ENCODE results near the gene DUSP7.
A peak's percentile ranks its signal among the peaks of the same experiment; 100 is the strongest.

DUSP7 gene

DNA sequence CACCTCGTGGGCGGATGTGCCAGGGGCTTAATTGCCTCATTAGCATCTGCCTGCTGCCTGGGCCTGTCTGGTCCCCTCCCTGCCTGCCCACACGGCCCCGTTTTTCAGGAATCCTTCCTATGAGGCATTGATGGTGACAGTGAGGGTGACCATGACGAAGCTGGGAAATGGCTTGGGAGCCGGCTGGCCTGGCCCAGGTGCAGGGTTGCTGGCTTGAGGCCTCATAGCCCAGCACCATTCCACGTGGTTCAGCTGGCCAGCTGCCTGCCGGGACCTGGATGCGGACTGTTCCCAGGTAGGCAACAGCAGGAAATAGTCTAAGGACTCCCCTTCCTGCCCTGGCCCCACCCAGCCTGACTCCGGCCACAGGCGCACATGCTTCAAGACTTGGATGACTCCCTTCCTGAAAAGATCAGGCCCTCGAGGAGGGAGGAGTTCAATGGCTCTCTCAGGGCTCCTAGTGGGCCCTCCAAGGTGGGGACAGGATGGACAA, 8.9 kb upstream of the DUSP7 start:
- no peak for DNase-seq

DNA sequence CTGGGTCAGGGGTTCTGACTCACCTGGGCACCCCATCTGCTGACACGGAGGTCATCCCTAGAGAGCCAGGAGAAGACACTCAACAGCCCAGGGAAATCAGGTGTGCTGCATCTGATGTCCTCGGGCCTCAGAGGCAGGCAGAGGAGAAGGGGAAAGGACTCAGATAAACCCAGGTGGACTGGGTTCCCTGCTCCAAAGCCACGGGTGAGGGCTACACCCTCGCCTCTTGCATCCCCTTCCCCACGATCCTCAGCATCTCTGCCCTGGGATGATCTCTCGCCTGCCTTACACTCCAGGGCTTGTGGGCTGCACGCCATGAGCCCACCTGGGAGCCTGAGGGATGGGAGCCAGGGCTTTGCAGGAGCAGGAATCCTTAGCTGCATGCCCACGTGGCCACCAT, 8.2 kb upstream of the DUSP7 start:
- DNase-seq, result no peak

DNA sequence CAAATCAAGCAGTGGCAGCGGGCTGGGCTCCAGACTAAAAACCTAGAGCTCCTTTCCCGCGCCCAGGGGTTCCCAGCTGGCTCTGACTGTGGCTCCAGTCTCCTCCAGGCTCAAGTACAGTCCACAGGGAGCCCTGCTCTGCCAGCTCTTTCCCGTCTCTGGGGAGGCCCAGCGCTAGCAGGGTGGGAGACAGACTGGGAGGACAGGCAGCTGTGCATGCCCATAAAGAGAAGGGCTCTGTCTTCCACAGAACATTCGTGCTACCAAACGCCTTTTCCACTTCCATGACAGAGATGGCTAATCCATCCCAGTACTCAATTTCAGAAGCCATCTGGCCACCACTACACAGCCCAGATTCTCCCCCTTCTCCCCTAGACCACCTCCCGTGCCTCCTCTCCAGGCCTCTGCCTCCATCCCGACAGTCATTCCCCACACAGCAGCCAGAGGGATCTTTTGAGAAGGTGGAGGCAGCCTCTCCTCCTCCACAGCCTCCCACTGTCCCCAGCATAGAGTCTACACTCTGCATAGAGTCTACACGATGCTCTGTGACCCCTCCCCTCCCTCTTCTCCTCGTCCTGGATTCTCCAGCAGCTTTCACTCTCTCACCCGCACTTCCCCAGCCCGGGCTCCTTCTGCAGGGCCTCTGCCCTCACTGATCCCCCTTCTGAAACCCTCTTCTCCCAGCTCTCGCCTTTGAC, 6.8 kb upstream of the DUSP7 start:
- no peak for DNase-seq

DNA sequence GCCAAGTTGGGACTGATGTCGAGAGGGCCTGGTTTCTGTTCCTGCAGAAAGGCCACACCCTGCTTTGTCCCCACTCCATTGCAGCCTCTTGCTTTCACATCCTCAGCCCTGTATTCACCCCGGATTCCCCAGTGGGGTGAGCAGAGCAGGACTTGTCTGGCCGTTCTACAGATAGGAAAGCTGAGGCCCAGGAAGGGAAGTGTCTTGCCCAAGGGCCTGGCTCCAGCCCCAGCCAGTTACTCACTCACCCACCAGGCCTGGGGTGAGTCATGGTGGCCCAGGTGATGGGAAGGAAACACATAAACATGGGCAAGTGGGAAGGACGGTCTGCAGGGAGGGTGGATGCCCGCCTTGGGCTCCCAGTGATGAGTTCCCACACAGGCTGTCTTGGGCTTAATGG, 6.1 kb upstream of the DUSP7 start:
- no peak for DNase-seq

DNA sequence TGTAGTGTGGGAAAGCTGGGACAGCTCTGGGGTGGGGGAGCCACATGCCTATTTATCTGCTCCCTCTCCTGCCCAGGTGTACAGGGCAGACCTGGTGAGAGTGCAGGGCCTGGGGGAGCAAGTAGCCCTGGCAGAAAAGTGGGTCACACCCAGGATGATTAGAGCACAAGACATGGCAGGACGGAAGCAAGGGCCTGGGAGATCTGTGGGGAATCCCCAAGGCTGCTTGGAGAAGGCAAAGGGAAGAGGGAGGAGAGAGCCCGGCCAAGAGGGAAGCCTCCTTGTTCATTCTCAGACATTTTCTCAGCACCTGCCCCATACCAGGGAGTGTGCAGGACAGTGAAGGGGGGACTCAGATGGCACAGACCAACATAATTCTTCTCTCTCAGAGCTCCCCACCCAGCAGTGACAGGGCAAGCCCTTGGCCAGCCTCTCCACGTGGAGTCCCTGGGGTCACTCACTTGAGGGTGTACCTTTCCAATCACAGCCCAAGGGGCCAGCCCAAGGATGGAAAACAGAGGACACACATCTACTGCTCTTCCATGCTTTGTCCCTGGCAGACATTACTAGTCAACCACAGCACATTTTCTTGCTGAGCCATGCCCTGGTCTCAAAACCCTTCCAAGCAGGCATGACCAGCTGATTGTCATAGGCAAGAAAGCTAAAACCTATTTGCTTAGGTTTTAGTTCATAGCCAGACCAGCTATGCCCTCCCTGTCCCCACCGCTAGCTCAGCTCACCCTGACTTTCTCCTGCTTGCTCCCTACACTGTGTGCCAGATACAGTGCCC, 4.9 kb upstream of the DUSP7 start:
- no peak for DNase-seq

DNA sequence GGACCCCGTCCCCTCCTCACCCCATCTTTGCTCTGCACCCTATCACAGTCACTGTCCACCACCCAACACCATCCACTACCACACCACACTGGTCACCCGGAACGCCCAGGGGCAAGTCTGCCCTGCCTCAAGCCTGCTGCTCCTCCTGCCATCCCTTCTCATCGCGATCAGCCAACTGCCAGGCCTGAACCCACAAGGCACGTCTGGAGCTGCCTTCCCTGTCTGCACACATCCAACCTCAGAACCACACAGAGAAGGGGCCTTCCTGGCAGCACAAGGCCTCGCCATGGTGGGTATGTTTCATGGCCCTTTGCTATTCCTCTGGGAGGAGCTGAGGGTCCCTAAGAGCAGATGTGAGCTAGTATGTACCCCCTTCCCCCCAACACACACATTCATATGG, 3.4 kb upstream of the DUSP7 start:
- no peak for DNase-seq

DNA sequence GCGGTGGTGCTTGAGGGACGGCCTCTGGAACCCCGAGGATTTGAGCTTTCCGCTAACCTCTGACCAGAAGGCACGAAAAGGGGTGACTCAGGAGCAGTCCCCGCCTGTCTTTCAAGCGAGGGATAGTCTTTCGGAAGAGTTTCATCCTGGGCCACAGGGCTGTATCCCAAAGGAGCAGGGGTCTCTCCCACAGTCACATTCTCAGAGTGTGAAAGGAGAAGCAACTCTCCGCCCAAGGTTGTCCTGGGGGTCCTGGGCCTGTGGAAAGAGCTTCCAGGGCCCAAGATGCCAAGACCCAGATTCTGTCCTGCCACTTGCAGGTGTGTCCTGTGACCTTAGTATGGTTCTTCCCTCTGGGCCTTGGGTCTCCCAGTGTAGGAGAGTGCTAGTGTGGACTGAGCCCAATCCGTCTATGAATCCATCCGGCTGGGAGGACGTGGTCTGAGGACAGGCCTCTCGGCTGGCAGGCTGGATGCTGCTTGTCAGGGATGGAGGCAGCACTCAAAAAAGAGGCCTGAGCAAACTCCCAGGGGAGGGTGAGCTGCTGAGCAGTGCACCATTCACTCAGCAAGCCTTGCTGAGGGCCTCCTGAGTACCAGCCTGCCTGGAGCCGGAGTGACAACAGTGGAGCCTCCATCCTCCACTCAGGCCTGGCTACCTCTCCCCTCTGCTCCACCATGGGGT, 1.6 kb upstream of the DUSP7 start:
- no peak for DNase-seq

DNA sequence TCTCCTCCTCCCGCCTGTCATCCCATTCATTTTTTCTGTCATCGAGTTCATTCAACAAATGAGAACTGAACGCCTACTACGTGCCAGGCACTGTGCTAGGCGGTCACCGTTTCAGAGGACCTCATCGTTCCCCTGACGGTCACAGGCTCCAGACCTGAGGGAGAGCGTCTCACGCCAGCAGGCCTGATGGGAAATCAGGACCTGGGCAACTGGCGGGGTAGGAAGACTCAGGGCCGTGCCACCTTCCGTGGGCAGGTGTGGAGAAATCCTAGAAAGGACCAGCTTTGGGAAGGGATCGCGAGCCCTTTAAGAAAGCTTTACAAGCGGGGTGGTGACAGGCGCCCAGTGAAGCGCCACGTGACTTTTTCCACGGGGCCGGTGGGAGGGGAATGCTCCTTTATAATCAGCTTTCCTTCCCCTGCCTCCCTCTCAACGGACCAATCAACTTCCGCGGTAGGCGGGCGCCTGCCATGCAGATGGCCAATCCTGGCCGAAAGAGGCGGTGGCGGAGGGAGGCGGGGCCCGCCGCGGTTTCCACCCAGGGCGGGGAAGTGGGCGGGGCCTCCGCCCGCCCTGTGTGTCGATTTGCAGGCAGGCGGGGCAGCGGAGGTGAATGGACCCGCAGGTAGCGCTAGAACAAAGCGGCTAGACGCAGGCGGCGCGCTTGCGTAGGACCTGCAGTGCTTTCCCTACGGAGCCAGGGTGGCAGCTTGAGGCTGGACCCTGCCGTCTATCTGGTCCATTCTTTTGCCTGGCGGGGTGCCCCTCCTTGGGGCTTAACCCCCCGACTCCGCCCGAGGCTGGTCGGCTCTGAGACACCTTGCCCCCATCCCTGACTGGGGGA, 819 bp upstream of the DUSP7 start:
- DNase-seq, result peak; percentile 99 to 100

DNA sequence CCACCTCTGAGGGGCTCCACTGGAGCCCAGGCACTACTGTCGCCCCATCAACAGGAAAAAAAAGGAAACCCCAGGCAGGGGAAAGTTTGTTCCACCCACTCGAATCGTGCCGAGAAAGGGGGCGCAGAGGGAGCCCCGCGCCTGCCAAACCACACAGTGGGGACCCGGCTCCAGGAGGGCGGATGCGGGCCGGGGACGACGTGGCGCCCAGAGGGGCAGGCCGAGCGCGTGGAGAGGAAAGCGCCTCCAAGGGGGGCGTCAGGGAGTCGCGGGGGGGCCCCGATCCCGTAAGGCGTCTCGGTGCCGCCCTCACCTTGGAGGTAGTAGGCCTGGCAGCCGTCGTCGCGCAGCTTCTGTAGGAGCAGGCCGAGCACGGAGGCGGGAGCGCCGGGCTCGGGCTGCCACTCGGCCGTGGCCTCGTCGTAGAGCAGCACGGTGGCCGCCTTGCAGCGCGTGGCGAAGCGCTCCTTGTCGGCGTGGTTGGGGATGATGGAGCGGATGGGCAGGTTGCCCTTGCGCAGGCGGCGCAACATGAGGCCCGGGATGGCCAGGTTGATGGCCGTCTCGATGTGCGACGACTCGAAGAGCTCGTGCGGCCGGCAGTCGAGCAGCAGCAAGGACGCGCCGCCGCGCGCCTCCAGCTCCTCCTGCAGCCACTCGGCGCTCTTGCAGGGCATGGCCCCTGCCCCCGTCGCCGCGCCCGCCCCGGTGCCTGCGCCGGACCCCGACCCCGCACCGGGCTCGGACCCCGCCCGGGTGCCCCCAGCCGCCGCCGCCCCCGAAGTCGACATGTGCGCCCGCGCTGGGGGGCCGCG, 627 bp downstream of the DUSP7 start:
- peak in 1 of 2 experiments; percentile 17 for DNase-seq

DNA sequence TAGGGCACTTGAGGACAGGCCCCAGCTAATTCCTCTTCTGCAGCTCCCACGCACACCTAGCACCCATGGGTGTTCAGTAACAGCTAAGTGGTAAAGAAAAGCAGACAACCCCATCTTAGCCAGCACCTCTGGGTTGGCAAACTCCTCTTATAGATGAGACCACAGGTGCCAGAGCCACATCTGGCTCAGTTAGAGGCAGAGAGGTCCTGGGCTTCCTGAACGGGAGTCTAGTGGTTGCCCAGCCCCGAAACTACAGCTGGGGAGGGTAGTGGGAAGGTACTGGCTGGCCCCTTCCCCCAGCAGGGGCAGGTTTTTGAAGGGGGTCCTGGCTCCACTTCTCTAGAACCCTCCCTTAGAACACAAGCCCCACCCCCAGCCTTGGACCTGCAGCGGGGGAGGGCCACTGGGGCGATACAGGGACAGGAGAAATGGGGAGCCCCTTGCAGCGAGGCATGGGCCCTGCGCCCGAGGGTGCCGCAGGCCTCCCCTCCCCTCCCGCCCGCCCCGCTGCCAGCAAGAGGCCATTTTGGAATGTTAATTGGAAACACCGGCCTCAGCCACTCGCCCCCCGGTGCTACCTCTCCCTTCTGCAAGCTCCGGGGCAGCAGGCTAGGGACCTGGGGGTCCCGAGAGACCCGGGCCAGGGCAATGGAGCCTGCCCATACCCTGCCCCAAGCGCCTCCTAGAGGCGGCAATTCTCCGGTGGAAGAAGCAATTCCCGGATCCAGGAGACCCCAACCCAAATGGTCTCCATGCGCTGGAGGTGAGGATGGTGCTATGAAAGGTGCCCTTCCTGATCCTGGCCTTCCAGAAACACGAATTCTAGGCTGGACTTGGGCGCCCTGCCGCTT, 1.5 kb downstream of the DUSP7 start:
- DNase-seq, result no peak

DNA sequence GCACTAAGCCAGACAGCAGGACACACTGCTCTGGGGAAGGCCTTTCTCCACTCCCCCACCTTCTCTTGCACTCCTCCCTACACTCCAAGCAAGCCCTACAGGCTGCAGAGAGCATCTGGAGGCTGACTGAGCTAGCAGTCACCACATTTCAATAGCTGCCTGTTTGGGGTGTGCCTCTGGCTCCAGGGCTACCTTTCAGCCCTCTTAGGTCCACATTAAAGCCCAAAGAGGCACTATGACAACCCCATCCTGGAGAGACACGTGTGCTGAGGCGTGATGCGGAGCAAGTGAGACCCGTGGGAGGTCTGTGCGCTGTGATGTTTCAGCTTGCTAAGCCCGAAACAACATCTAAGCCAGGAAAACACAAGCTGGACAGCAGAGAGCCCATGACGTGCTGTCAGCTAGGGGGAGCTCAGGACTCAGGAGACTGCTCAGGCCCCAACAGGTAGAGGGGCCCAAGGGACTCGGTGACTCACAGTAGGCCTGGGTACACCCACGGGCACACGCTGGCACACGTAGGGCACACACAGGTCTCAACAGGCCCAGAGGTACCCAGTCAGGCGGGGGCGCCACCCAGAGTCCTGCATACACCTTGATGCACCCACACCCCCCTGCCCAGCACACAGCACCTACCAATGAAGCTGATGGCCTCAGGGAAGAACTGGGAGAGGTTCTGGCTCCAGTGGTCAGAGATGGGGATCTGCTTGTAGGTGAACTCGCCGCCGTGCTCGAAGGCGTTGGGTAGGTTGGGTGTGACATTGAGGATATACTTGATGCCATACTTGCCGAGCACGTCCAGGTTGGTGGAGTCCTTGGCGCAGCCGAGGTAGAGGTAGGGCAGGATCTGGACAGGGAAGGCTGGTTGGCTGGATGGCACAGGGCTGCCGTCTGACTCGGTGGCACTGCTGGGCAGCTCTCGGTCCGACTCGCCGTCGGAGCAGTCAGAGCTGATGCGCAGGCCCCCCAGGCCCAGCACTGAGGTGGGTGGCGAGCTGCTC, 2.8 kb downstream of the DUSP7 start:
- DNase-seq, result peak; percentile 48 to 58

DNA sequence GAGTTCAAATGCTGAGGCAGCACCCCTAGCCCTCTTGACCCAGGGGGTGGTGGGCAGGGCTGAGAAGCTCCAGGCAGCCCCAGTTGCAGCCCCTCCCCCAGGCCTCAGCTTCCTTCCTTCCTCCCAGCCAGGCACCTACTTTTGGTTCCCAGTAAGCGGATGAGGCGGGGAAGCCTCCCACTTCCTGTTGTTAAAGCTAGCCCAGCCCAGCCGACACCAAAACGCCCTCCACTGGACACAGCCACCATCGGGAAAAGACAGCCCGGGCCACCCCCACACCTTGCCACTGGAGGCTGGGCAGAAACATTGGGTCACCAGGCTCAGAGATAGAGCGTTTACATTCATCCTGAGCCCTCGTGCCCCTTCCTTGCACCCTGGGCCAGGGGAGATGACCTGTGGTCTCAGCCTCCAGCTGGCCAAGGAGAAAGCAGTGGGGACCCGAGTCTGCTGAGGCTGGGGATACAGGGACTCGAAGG, 3.5 kb downstream of the DUSP7 start:
- DNase-seq, result no peak

DNA sequence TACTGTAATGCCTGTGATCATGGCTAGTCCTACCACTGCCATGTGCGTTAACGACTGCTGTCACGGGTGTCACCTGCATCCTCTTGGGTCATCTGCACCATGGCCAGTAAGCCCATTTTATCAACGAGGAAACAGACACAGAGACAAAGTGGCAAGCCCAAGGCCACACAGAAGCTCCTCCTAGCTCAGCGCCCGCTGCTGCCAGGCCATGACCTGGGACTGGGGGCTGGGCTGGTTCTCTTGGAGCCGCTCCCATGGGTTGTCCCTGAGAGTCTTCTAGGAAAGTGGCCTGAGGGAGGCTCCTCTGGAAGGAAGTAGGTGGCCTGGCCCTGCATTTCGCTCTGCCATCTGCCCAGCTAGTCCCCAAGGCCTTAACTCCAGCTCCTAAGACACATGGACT, 4.9 kb downstream of the DUSP7 start:
- no peak for DNase-seq

DNA sequence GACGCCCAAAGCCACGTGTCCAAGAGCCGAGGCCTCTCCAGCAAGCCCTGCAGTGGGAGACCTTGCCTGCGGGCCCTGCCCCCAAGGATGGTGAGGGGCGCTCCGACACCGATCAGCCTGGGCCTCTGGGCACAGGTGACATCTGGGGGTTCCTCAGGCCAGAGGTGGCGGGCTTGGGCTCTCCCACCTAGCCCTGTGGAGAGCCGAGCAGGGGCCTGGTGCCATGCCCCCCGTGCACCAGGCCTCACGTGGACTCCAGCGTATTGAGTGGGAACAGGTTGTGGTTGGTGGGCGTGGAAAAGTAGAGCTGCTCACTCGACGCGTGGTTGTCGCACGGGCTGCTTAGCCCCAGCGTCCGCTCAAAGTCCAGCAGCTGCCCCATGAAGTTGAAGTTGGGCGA, 5.8 kb downstream of the DUSP7 start:
- no peak for DNase-seq

DNA sequence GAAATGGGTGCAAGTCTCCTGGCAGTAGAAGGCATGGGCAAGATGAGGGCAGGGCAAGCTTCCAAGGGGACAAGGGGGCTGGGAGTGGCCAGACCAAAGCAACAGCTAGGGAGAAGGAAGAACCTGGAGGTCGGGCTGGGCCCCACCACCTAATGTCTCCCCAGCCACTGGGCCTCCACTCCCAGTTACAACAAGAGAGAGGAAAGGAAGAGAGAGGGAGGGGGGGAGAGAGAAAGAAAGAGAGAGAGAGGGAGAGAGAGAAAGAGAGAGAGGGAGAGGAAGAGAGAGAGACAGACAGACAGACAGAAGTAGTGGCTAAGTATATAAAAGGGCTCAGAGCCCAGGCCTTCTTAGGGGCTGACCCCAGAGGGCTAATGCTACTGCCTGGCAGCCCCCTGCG, 6.9 kb downstream of the DUSP7 start:
- DNase-seq, result no peak

DNA sequence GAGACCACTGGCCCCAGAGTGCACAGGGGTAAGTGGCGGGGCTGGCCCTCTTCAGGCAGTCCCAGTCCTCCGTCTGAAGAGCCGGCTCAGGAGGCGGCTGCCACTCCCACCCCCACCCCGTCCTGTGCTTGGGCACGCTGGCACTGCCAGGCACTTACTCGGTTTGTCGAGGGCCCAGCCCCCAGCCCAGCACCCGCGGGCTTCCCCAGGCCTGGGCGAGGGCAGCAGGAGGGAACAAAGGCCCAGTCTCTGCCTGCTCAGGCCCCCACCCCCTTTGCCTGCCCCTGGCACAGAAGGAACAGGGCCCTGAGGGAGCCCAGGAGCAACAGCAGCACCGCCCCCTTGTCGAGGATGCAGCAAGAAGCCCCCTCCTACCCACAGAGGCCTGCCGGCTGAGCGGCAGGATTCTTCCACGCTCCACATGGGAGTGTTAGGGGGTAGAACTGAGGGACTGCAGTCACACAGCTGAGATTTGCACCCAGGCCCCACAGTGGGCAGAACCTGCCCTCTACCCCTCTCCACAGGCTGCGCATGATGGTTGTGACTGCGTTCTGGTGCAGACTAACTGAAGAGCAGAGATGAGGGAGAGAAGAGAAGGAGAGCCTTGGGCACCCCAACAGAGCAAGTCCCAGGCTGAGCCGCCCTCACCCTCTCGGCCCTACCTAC, 8.9 kb downstream of the DUSP7 start:
- DNase-seq, result no peak

DNA sequence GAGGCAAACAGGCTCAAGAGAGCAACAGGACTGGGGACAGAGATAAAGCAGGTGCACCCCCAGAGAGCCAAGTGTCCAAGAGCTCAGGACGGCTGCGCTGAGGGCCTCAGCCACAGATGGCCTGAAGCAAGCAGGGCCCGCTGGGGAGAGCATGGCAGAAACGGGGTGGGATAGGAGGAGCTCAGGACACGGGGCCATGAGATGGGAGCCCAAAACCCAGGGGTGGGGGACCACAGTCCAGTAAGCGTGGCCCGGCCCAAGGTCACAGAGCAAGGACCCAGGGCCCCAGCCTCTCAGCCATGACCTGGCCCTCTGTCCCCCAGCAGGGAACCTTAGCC, 9.5 kb downstream of the DUSP7 start:
- no peak for DNase-seq

DNA sequence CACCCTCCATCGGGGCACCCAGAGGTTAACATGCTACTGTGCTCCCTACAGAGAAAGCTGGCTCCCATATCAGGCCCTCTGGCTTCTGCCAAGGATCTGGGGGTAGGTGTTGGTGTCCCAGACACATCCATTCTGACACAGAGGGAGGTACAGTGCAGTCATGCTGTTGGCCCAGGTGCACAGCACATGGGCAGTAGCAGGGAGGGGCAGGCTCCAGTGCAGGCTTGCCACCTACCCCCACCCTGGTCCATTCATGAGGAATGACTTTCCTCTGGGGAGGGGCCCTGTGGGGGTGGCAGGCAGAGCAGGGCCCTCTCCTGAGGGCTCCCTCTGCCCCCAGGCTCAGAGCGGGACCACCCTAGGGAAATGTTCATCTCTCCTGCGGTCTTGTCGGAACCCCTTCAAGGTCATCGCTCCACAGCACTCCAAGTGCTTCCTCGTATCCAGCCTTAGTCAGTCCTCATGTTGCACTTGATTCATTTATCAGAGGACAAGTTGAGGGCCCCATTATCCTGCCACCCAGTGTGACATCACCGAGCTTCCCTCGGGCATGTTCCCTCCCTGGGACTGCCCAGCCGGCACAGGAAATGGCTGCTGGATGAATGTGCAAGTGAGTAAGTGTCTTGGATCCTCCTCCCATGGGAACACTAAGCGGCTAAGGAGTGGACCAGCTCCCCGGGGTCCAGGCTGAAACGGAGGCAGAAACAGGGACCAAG, 10.0 kb downstream of the DUSP7 start:
- DNase-seq, result no peak
